ENCODE data around the gene YPEL1.
A peak's percentile ranks its signal among the peaks of the same experiment; 100 is the strongest.

The YPEL1 gene

GRCh38 chr22:21712751-21713427 is 22.7 kb downstream of the YPEL1 start:
- no peaks in the 10 kb centered on the region for H3K36me3 ChIP-seq (ENCODE audit: control insufficient read depth in 1 of 2, insufficient read depth in 2 of 2, low read length in 2 of 2)
- H3K27me3 ChIP-seq (ENCODE audit: control insufficient read depth in 1 of 2, insufficient read depth in 2 of 2, low read length in 2 of 2), result no peaks in the 10 kb centered on the region
- H3K4me1 ChIP-seq (ENCODE audit: control insufficient read depth in 1 of 2, insufficient read depth in 2 of 2, low read length in 2 of 2), result peaks cover 0 to 7% of the 10 kb centered on the region in 2 donors
- H3K27ac ChIP-seq (ENCODE audit: low read depth, low read length), result no peak overlapping the region
- H3K9ac ChIP-seq (ENCODE audit: low read depth in 1 of 2, low read length in 2 of 2), result no peak overlapping the region
- no peaks in the 10 kb centered on the region for H3K9me3 ChIP-seq (ENCODE audit: control insufficient read depth in 1 of 2, low read length in 2 of 2)
- H3K4me3 ChIP-seq (ENCODE audit: low read depth in 1 of 2, low read length in 2 of 2), result no peak overlapping the region

GRCh38 chr22:21711851-21712250 is 23.7 kb downstream of the YPEL1 start:
- H3K4me3 ChIP-seq (ENCODE audit: low read depth in 1 of 2, low read length in 2 of 2), result no peak overlapping the region
- H3K9me3 ChIP-seq (ENCODE audit: control insufficient read depth in 1 of 2, low read length in 2 of 2), result no peaks in the 10 kb centered on the region
- H3K27me3 ChIP-seq (ENCODE audit: control insufficient read depth in 1 of 2, insufficient read depth in 2 of 2, low read length in 2 of 2), result no peaks in the 10 kb centered on the region
- H3K9ac ChIP-seq (ENCODE audit: low read depth in 1 of 2, low read length in 2 of 2), result no peak overlapping the region
- peaks cover 0 to 7% of the 10 kb centered on the region in 2 donors for H3K4me1 ChIP-seq (ENCODE audit: control insufficient read depth in 1 of 2, insufficient read depth in 2 of 2, low read length in 2 of 2)
- no peak overlapping the region for H3K27ac ChIP-seq (ENCODE audit: low read depth, low read length)
- no peaks in the 10 kb centered on the region for H3K36me3 ChIP-seq (ENCODE audit: control insufficient read depth in 1 of 2, insufficient read depth in 2 of 2, low read length in 2 of 2)

- Histone ChIP-seq H3K9ac (ENCODE audit: low read depth in 1 of 2, low read length in 2 of 2) (no peak overlapping the region), H3K36me3 (ENCODE audit: control insufficient read depth in 1 of 2, insufficient read depth in 2 of 2, low read length in 2 of 2) (no peaks in the 10 kb centered on the region), H3K9me3 (ENCODE audit: control insufficient read depth in 1 of 2, low read length in 2 of 2) (no peaks in the 10 kb centered on the region), H3K27me3 (ENCODE audit: control insufficient read depth in 1 of 2, insufficient read depth in 2 of 2, low read length in 2 of 2) (no peaks in the 10 kb centered on the region), H3K4me1 (ENCODE audit: control insufficient read depth in 1 of 2, insufficient read depth in 2 of 2, low read length in 2 of 2) (peaks cover 0 to 7% of the 10 kb centered on the region in 2 donors), H3K27ac (ENCODE audit: low read depth, low read length) (no peak overlapping the region), H3K4me3 (ENCODE audit: low read depth in 1 of 2, low read length in 2 of 2) (no peak overlapping the region)
These were observed 25.4 kb downstream of the YPEL1 start for GRCh38 chr22:21710156-21710555.

GRCh38 chr22:21709688-21710087 is 25.9 kb downstream of the YPEL1 start:
- no peak overlapping the region for H3K4me3 ChIP-seq (ENCODE audit: low read depth in 1 of 2, low read length in 2 of 2)
- no peak overlapping the region for H3K9ac ChIP-seq (ENCODE audit: low read depth in 1 of 2, low read length in 2 of 2)
- H3K9me3 ChIP-seq (ENCODE audit: control insufficient read depth in 1 of 2, low read length in 2 of 2), result no peaks in the 10 kb centered on the region
- no peaks in the 10 kb centered on the region for H3K27me3 ChIP-seq (ENCODE audit: control insufficient read depth in 1 of 2, insufficient read depth in 2 of 2, low read length in 2 of 2)
- H3K27ac ChIP-seq (ENCODE audit: low read depth, low read length), result no peak overlapping the region
- peaks cover 0 to 10% of the 10 kb centered on the region in 2 donors for H3K4me1 ChIP-seq (ENCODE audit: control insufficient read depth in 1 of 2, insufficient read depth in 2 of 2, low read length in 2 of 2)
- no peaks in the 10 kb centered on the region for H3K36me3 ChIP-seq (ENCODE audit: control insufficient read depth in 1 of 2, insufficient read depth in 2 of 2, low read length in 2 of 2)

GRCh38 chr22:21708960-21709359 is 26.6 kb downstream of the YPEL1 start:
- Histone ChIP-seq H3K4me1 (ENCODE audit: control insufficient read depth in 1 of 2, insufficient read depth in 2 of 2, low read length in 2 of 2) (peaks cover 0 to 11% of the 10 kb centered on the region in 2 donors), H3K9me3 (ENCODE audit: control insufficient read depth in 1 of 2, low read length in 2 of 2) (no peaks in the 10 kb centered on the region), H3K9ac (ENCODE audit: low read depth in 1 of 2, low read length in 2 of 2) (no peak overlapping the region), H3K4me3 (ENCODE audit: low read depth in 1 of 2, low read length in 2 of 2) (no peak overlapping the region), H3K36me3 (ENCODE audit: control insufficient read depth in 1 of 2, insufficient read depth in 2 of 2, low read length in 2 of 2) (no peaks in the 10 kb centered on the region), H3K27ac (ENCODE audit: low read depth, low read length) (no peak overlapping the region), H3K27me3 (ENCODE audit: control insufficient read depth in 1 of 2, insufficient read depth in 2 of 2, low read length in 2 of 2) (no peaks in the 10 kb centered on the region)

GRCh38 chr22:21707677-21708076 is 27.9 kb downstream of the YPEL1 start:
- no peak overlapping the region for H3K4me3 ChIP-seq (ENCODE audit: low read depth in 1 of 2, low read length in 2 of 2)
- no peak overlapping the region for H3K27ac ChIP-seq (ENCODE audit: low read depth, low read length)
- H3K36me3 ChIP-seq (ENCODE audit: control insufficient read depth in 1 of 2, insufficient read depth in 2 of 2, low read length in 2 of 2), result no peaks in the 10 kb centered on the region
- H3K9ac ChIP-seq (ENCODE audit: low read depth in 1 of 2, low read length in 2 of 2), result peak overlapping the region in 1 of 2 donors; percentile 26
- peaks cover 0 to 5% of the 10 kb centered on the region in 2 donors for H3K4me1 ChIP-seq (ENCODE audit: control insufficient read depth in 1 of 2, insufficient read depth in 2 of 2, low read length in 2 of 2)
- H3K9me3 ChIP-seq (ENCODE audit: control insufficient read depth in 1 of 2, low read length in 2 of 2), result no peaks in the 10 kb centered on the region
- H3K27me3 ChIP-seq (ENCODE audit: control insufficient read depth in 1 of 2, insufficient read depth in 2 of 2, low read length in 2 of 2), result no peaks in the 10 kb centered on the region

GRCh38 chr22:21703684-21704316 is 31.8 kb downstream of the YPEL1 start:
- Histone ChIP-seq H3K36me3 (ENCODE audit: control insufficient read depth in 1 of 2, insufficient read depth in 2 of 2, low read length in 2 of 2) (peaks cover 0 to 8% of the 10 kb centered on the region in 2 donors), H3K4me3 (ENCODE audit: low read depth in 1 of 2, low read length in 2 of 2) (no peak overlapping the region), H3K27ac (ENCODE audit: low read depth, low read length) (no peak overlapping the region), H3K9me3 (ENCODE audit: control insufficient read depth in 1 of 2, low read length in 2 of 2) (no peaks in the 10 kb centered on the region), H3K4me1 (ENCODE audit: control insufficient read depth in 1 of 2, insufficient read depth in 2 of 2, low read length in 2 of 2) (peaks cover 0 to 7% of the 10 kb centered on the region in 2 donors), H3K27me3 (ENCODE audit: control insufficient read depth in 1 of 2, insufficient read depth in 2 of 2, low read length in 2 of 2) (no peaks in the 10 kb centered on the region), H3K9ac (ENCODE audit: low read depth in 1 of 2, low read length in 2 of 2) (no peak overlapping the region)

- Histone ChIP-seq H3K9me3 (ENCODE audit: control insufficient read depth in 1 of 2, low read length in 2 of 2) (no peaks in the 10 kb centered on the region), H3K4me3 (ENCODE audit: low read depth in 1 of 2, low read length in 2 of 2) (no peak overlapping the region), H3K27ac (ENCODE audit: low read depth, low read length) (no peak overlapping the region), H3K36me3 (ENCODE audit: control insufficient read depth in 1 of 2, insufficient read depth in 2 of 2, low read length in 2 of 2) (peaks cover 6 to 11% of the 10 kb centered on the region in 2 donors), H3K4me1 (ENCODE audit: control insufficient read depth in 1 of 2, insufficient read depth in 2 of 2, low read length in 2 of 2) (peaks cover 0 to 8% of the 10 kb centered on the region in 2 donors), H3K27me3 (ENCODE audit: control insufficient read depth in 1 of 2, insufficient read depth in 2 of 2, low read length in 2 of 2) (no peaks in the 10 kb centered on the region), H3K9ac (ENCODE audit: low read depth in 1 of 2, low read length in 2 of 2) (no peak overlapping the region)
These were observed 32.6 kb downstream of the YPEL1 start for GRCh38 chr22:21702700-21703683.

- H3K4me3 ChIP-seq (ENCODE audit: low read depth in 1 of 2, low read length in 2 of 2), result no peak overlapping the region
- H3K27me3 ChIP-seq (ENCODE audit: control insufficient read depth in 1 of 2, insufficient read depth in 2 of 2, low read length in 2 of 2), result no peaks in the 10 kb centered on the region
- peaks cover 11 to 16% of the 10 kb centered on the region in 2 donors for H3K36me3 ChIP-seq (ENCODE audit: control insufficient read depth in 1 of 2, insufficient read depth in 2 of 2, low read length in 2 of 2)
- H3K27ac ChIP-seq (ENCODE audit: low read depth, low read length), result no peak overlapping the region
- H3K4me1 ChIP-seq (ENCODE audit: control insufficient read depth in 1 of 2, insufficient read depth in 2 of 2, low read length in 2 of 2), result peaks cover 0 to 8% of the 10 kb centered on the region in 2 donors
- no peaks in the 10 kb centered on the region for H3K9me3 ChIP-seq (ENCODE audit: control insufficient read depth in 1 of 2, low read length in 2 of 2)
- no peak overlapping the region for H3K9ac ChIP-seq (ENCODE audit: low read depth in 1 of 2, low read length in 2 of 2)
These were observed 33.5 kb downstream of the YPEL1 start for GRCh38 chr22:21702094-21702493.

Measured in duodenal mucosa (tissue), 2 donors.